HG02970 (cell line): Measurements from ENCODE around the gene ZMIZ1.

ENCODE experiments used
- ATAC-seq: cut with Tn5 transposase; IDR thresholded peaks from one replicate; pipeline ENCODE4 v1.9.1; 2021; ENCODE audit warnings: mild to moderate bottlenecking, moderate library complexity, moderate number of reproducible peaks; ENCODE audit not compliant: unreplicated experiment, low FRiP score

ZMIZ1 gene

GRCh38 chr10:79344502-79345195 is 275.9 kb downstream of the ZMIZ1 start:
- no peak for ATAC-seq

- ATAC-seq: no peak
Measured at GRCh38 chr10:79345241-79346011, 276.7 kb downstream of the ZMIZ1 start.

- no peak for ATAC-seq
Measured at GRCh38 chr10:79346012-79346340, 277.2 kb downstream of the ZMIZ1 start.

- ATAC-seq: no peak
Measured at GRCh38 chr10:79346388-79347225, 277.8 kb downstream of the ZMIZ1 start.

- ATAC-seq: peak; percentile 83
Measured at GRCh38 chr10:79347226-79347893, 278.6 kb downstream of the ZMIZ1 start, which contains the start of gene PPIF. TSS of gene PPIF (plus strand) at chr10:79347469. CDS start at chr10:79347549, 80 bp downstream.

- ATAC-seq: peak; percentile 37
Measured at GRCh38 chr10:79347894-79348639, 279.3 kb downstream of the ZMIZ1 start.

- no peak for ATAC-seq
Measured at GRCh38 chr10:79348640-79348988, 279.8 kb downstream of the ZMIZ1 start.

GRCh38 chr10:79349072-79349491 is 280.3 kb downstream of the ZMIZ1 start:
- no peak for ATAC-seq

- ATAC-seq: no peak
Measured at GRCh38 chr10:79349766-79350406, 281.1 kb downstream of the ZMIZ1 start.

GRCh38 chr10:79350407-79351154 is 281.8 kb downstream of the ZMIZ1 start:
- ATAC-seq: no peak

GRCh38 chr10:79351332-79351731 is 282.6 kb downstream of the ZMIZ1 start:
- ATAC-seq: no peak

- ATAC-seq: no peak
Measured at GRCh38 chr10:79352035-79352877, 283.5 kb downstream of the ZMIZ1 start.

- no peak for ATAC-seq
Measured at GRCh38 chr10:79353000-79353406, 284.2 kb downstream of the ZMIZ1 start.

- no peak for ATAC-seq
Measured at GRCh38 chr10:79353726-79354125, 285.0 kb downstream of the ZMIZ1 start.

- no peak for ATAC-seq
Measured at GRCh38 chr10:79354141-79354540, 285.4 kb downstream of the ZMIZ1 start.

- no peak for ATAC-seq
Measured at GRCh38 chr10:79354615-79355014, 285.8 kb downstream of the ZMIZ1 start.

GRCh38 chr10:79355420-79356017 is 286.8 kb downstream of the ZMIZ1 start:
- ATAC-seq: no peak
